K562 (cell line): ENCODE results near the gene STARD3NL. TPM values are rescaled to one million over a fixed set of nuclear protein-coding genes. Genes with fewer than 3 reads are reported as not detected.

Experiments used
- ARID1B ChIP-seq: fragments of 450-650 bp; IDR thresholded peaks from 2 replicates; pipeline ENCODE4 v1.6.1; 2016; ENCODE audit warnings: antibody characterized with exemption, mild to moderate bottlenecking, inconsistent platforms
- BRF1 ChIP-seq: IDR thresholded peaks from 3 replicates; pipeline ENCODE4 v1.6.1; 2011; ENCODE audit warnings: borderline replicate concordance, mild to moderate bottlenecking; ENCODE audit not compliant: insufficient read length; ENCODE audit errors: extremely low read depth
- CBX3 ChIP-seq, 2 experiments: IDR thresholded peaks; 1 replicate in 1 of 2; 2 replicates in 1 of 2; pipeline ENCODE4 v1.6.1; 2012; ENCODE audit warnings: inconsistent platforms in 2 of 2, low read length in 2 of 2, borderline replicate concordance in 1 of 2, control low read depth in 1 of 2
- COPS2 ChIP-seq: fragments of 450-650 bp; conservative IDR thresholded peaks from 2 replicates; pipeline ENCODE4 v1.6.1; 2016; ENCODE audit warnings: mild to moderate bottlenecking, moderate library complexity
- ELF1 ChIP-seq: fragments of 200-800 bp; sonication (Bioruptor generic); IDR thresholded peaks from 2 replicates; pipeline ENCODE4 v1.6.1; 2016; ENCODE audit warnings: missing genetic modification characterization, missing compliant biosample characterization
- ETV5 ChIP-seq: sonication (generic); formaldehyde crosslinking; IDR thresholded peaks from 2 replicates; pipeline ENCODE4 v1.4.0; 2020; ENCODE audit warnings: low read depth, mild to moderate bottlenecking, missing genetic modification reagents
- GABPA ChIP-seq: fragments of 200-800 bp; sonication (Bioruptor generic); conservative IDR thresholded peaks from 2 replicates; pipeline ENCODE4 v1.6.1; 2016; ENCODE audit warnings: low read depth, missing genetic modification characterization, missing compliant biosample characterization
- GABPB1 ChIP-seq: sonication (generic); formaldehyde crosslinking; IDR thresholded peaks from 2 replicates; pipeline ENCODE4 v1.8.0; 2022; ENCODE audit warnings: mild to moderate bottlenecking, missing genetic modification reagents
- L3MBTL2 ChIP-seq: fragments of 450-650 bp; IDR thresholded peaks from 2 replicates; pipeline ENCODE4 v1.6.1; 2016; ENCODE audit warnings: mild to moderate bottlenecking, moderate library complexity
- NFATC3 ChIP-seq: fragments of 450-650 bp; IDR thresholded peaks from 2 replicates; pipeline ENCODE4 v1.6.1; 2017; ENCODE audit warnings: mild to moderate bottlenecking
- RCOR1 ChIP-seq, 2 experiments: IDR thresholded peaks; 2 replicates each; pipeline ENCODE4 v1.6.1; 2012; ENCODE audit warnings: low read depth in 2 of 2, low read length in 2 of 2, borderline replicate concordance in 1 of 2, improper control_type of control experiment in 1 of 2
- STAG1 ChIP-seq: sonication (generic); formaldehyde crosslinking; IDR thresholded peaks from 2 replicates; pipeline ENCODE4 v1.5.0; 2020; ENCODE audit warnings: missing genetic modification reagents, borderline replicate concordance
- polyA plus RNA-seq, 8 experiments: library from polyadenylated mRNA; depleted of rRNA in 4 of 8; stranded (reverse) in 5 of 8; unstranded in 3 of 8; fragments of >200 nt; fragmentation: Nextera tagmentation in 2 of 8; fragmentation: Illumina TruSeq in 1 of 8; extraction: Ambion mirVana in 2 of 8; extraction: Trizol in 1 of 8; gene quantifications; 2 replicates each; pipeline versions ENCODE4 v1.2.1 to v1.2.3, GENCODE V29; 2011 to 2014; ENCODE audit warnings: inconsistent platforms in 1 of 8, missing spikeins in 1 of 8
- total RNA-seq, 7 experiments: library from RNA; depleted of rRNA in 6 of 7; stranded (reverse); fragments of >200 nt in 6 of 7; fragmentation: Illumina TruSeq in 2 of 7; extraction: Trizol in 2 of 7; gene quantifications; 2 replicates each; pipeline versions ENCODE4 v1.2.1 to v1.2.3, GENCODE V29; 2011 to 2021; ENCODE audit warnings: low replicate concordance in 1 of 7
- TF ChIP-seq, protein P1 (sequence below): IDR thresholded peaks from 2 replicates; pipeline ENCODE4 v1.6.1; 2012; ENCODE audit warnings: low read depth, low read length, improper control_type of control experiment, borderline replicate concordance
- TF ChIP-seq, protein P2 (sequence below): sonication (generic); formaldehyde crosslinking; IDR thresholded peaks from 2 replicates; pipeline ENCODE4 v1.8.0; 2022; ENCODE audit warnings: mild to moderate bottlenecking, missing genetic modification reagents
- TF ChIP-seq, protein P3 (sequence below), 2 experiments: fragments of 450-650 bp; conservative IDR thresholded peaks; 2 replicates each; pipeline ENCODE4 v1.6.1; 2017; ENCODE audit warnings: mild to moderate bottlenecking in 2 of 2, moderate library complexity in 2 of 2
- TF ChIP-seq, protein P4 (sequence below): fragments of 450-650 bp; formaldehyde crosslinking; IDR thresholded peaks from 2 replicates; pipeline ENCODE4 v1.4.0; 2020; ENCODE audit warnings: mild to moderate bottlenecking, moderate library complexity

The STARD3NL gene
- total and polyA plus RNA-seq, 9 of the 15 experiments (the other 6 are each of a cell fraction or from before 2014, with no cell fraction given) = 42.2 to 90.0 (median 57.6) TPM

DNA sequence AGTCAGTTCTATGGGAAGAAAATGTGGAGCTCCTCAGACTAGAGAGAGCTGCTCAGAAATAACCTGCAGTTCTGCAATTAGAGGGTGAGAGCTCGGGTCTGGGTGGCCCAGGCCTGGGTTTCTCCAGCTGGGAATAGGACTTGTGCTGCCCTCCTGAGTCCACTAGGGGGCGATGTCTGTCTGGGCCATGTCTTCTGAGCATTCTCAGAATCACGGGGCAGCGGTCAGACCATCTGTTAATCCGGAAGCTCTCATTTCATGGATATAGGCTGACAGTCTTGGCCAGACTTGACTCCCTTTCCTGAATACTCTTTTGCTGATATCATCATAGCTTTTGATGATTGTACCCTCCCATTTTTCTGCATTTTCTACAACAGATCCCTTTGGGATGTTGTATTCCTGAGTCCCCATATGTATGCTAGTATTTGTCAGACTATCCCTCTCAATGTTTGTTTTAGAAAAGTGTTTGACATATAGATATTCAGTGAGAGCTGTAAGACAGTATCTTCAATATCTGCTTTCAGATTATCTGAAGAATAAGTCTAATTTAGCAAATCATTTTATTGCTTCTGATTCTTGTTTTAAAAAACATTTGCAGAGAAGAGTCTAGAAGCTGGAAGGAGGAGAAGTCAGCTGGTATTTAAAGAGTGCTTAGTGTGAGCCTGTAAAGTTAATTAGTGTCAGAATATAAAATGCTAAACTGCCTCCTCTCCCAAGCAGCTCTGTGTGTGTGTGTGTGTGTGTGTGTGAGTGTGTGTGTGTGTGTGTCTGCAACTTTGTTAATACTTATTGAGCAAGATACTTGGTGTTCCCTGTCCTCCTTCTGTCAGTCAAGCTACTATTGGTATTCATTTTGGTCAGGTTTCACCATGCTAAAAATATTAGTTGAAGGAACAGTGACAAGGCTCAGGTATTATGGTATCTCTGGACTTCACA, 38.0 kb downstream of the STARD3NL start (continued):
- TF ChIP-seq, protein P1, sequence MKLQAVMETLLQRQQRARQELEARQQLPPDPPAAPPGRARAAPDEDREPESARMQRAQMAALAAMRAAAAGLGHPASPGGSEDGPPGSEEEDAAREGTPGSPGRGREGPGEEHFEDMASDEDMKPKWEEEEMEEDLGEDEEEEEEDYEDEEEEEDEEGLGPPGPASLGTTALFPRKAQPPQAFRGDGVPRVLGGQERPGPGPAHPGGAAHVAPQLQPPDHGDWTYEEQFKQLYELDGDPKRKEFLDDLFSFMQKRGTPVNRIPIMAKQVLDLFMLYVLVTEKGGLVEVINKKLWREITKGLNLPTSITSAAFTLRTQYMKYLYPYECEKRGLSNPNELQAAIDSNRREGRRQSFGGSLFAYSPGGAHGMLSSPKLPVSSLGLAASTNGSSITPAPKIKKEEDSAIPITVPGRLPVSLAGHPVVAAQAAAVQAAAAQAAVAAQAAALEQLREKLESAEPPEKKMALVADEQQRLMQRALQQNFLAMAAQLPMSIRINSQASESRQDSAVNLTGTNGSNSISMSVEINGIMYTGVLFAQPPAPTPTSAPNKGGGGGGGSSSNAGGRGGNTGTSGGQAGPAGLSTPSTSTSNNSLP = 0 out of 2 replicates have a peak, but pooled peaks have one; percentile 22
- TF ChIP-seq STAG1 (peak; percentile 47; the same call in 1 of the 2 replicates), ARID1B (peak; percentile 28; the same call in 1 of the 2 replicates), GABPB1 (CRISPR knock-in tag) (0 out of 2 replicates have a peak, but pooled peaks have one; percentile 26), COPS2 (no peak), ETV5 (CRISPR knock-in tag) (0 out of 2 replicates have a peak, but pooled peaks have one; percentile 43), NFATC3 (no peak), CBX3 (IDR thresholded peaks at IDR 0.05; ENCODE audit: borderline replicate concordance in 1 of 2, low read length in 2 of 2) (peak in 1 of 2 experiments; percentile 47; a peak in 1 of 3 replicates), ELF1 (tag) (0 out of 2 replicates have a peak, but pooled peaks have one; percentile 31), L3MBTL2 (0 out of 2 replicates have a peak, but pooled peaks have one; percentile 32), GABPA (tag) (0 out of 2 replicates have a peak, but pooled peaks have one; percentile 29), RCOR1 (IDR thresholded peaks at IDR 0.05; ENCODE audit: borderline replicate concordance in 1 of 2, low read depth in 2 of 2, low read length in 2 of 2) (peak in 1 of 2 experiments; percentile 66; a peak in 2 of 4 replicates), BRF1 (no peak)
- TF ChIP-seq, protein P2, sequence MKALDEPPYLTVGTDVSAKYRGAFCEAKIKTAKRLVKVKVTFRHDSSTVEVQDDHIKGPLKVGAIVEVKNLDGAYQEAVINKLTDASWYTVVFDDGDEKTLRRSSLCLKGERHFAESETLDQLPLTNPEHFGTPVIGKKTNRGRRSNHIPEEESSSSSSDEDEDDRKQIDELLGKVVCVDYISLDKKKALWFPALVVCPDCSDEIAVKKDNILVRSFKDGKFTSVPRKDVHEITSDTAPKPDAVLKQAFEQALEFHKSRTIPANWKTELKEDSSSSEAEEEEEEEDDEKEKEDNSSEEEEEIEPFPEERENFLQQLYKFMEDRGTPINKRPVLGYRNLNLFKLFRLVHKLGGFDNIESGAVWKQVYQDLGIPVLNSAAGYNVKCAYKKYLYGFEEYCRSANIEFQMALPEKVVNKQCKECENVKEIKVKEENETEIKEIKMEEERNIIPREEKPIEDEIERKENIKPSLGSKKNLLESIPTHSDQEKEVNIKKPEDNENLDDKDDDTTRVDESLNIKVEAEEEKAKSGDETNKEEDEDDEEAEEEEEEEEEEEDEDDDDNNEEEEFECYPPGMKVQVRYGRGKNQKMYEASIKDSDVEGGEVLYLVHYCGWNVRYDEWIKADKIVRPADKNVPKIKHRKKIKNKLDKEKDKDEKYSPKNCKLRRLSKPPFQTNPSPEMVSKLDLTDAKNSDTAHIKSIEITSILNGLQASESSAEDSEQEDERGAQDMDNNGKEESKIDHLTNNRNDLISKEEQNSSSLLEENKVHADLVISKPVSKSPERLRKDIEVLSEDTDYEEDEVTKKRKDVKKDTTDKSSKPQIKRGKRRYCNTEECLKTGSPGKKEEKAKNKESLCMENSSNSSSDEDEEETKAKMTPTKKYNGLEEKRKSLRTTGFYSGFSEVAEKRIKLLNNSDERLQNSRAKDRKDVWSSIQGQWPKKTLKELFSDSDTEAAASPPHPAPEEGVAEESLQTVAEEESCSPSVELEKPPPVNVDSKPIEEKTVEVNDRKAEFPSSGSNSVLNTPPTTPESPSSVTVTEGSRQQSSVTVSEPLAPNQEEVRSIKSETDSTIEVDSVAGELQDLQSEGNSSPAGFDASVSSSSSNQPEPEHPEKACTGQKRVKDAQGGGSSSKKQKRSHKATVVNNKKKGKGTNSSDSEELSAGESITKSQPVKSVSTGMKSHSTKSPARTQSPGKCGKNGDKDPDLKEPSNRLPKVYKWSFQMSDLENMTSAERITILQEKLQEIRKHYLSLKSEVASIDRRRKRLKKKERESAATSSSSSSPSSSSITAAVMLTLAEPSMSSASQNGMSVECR (CRISPR knock-in tag) = no peak
- TF ChIP-seq, protein P3, sequence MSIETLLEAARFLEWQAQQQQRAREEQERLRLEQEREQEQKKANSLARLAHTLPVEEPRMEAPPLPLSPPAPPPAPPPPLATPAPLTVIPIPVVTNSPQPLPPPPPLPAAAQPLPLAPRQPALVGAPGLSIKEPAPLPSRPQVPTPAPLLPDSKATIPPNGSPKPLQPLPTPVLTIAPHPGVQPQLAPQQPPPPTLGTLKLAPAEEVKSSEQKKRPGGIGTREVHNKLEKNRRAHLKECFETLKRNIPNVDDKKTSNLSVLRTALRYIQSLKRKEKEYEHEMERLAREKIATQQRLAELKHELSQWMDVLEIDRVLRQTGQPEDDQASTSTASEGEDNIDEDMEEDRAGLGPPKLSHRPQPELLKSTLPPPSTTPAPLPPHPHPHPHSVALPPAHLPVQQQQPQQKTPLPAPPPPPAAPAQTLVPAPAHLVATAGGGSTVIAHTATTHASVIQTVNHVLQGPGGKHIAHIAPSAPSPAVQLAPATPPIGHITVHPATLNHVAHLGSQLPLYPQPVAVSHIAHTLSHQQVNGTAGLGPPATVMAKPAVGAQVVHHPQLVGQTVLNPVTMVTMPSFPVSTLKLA (conservative IDR thresholded peaks at IDR 0.05) = peak in 1 of 2 experiments; percentile 30; a peak in 1 of 4 replicates
- TF ChIP-seq, protein P4, sequence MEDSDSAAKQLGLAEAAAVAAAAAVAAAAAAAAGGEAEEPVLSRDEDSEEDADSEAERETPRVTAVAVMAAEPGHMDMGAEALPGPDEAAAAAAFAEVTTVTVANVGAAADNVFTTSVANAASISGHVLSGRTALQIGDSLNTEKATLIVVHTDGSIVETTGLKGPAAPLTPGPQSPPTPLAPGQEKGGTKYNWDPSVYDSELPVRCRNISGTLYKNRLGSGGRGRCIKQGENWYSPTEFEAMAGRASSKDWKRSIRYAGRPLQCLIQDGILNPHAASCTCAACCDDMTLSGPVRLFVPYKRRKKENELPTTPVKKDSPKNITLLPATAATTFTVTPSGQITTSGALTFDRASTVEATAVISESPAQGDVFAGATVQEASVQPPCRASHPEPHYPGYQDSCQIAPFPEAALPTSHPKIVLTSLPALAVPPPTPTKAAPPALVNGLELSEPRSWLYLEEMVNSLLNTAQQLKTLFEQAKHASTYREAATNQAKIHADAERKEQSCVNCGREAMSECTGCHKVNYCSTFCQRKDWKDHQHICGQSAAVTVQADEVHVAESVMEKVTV (CRISPR knock-in tag) = peak; percentile 71; the same call in 1 of the 2 replicates
